Tibial artery (tissue), 4 donors: ENCODE measurements around the gene TIMM21.

Experiments
- DNase-seq, 2 donors: peaks; one replicate each; pipeline ENCODE4 v3.0.0-alpha.2; 2019
- H3K27ac ChIP-seq, 2 donors: fragments of 200-600 bp; sonication (generic) in 1 of 2; 1 replicate in 1 of 2; 2 replicates in 1 of 2; pipeline ENCODE4 v1.5.1; 2018 to 2019; ENCODE audit warnings: mild to moderate bottlenecking in 1 of 2
- H3K27me3 ChIP-seq, 2 donors: fragments of 200-600 bp; sonication (generic) in 1 of 2; one replicate each; pipeline versions ENCODE4 v1.5.1 to v1.6.0; 2016 to 2019
- H3K36me3 ChIP-seq, 3 donors: fragments of 200-600 bp; sonication (generic) in 2 of 3; one replicate each; pipeline ENCODE4 v1.5.1; 2016 to 2019; ENCODE audit warnings: mild to moderate bottlenecking in 2 of 3
- H3K4me1 ChIP-seq, 4 donors: fragments of 200-600 bp; sonication (generic) in 2 of 4; 1 replicate in 3 of 4; 2 replicates in 1 of 4; pipeline ENCODE4 v1.5.1; 2016 to 2019
- H3K4me3 ChIP-seq, 2 donors: fragments of 200-600 bp; sonication (generic) in 1 of 2; 1 replicate in 1 of 2; 2 replicates in 1 of 2; pipeline ENCODE4 v1.5.1; 2018 to 2019; ENCODE audit warnings: mild to moderate bottlenecking in 2 of 2
- H3K9me3 ChIP-seq, 3 donors: fragments of 200-600 bp; sonication (generic) in 1 of 3; one replicate each; pipeline ENCODE4 v1.5.1; 2016 to 2019
- intact Hi-C: fragments of 100-400 bp; cut with DNase I; formaldehyde crosslinking; loops from one replicate; pipeline ENCODE4 v1.15.0; 2023; ENCODE audit warnings: low total_unique reads
- TF ChIP-seq, protein P1 (sequence below), 2 experiments: fragments of 200-600 bp in 1 of 2; fragments of 450-650 bp in 1 of 2; IDR thresholded peaks; one replicate each; pipeline ENCODE4 v1.5.1; 2017 to 2019; ENCODE audit warnings: antibody characterized with exemption in 2 of 2, mild to moderate bottlenecking in 1 of 2, moderate library complexity in 1 of 2

TIMM21 gene

GRCh38 chr18:74153377-74153776 lies 5.1 kb downstream of the TIMM21 start:
- H3K27ac ChIP-seq = no peak overlapping the region
- no peaks in the 10 kb centered on the region for H3K27me3 ChIP-seq
- H3K9me3 ChIP-seq = no peaks in the 10 kb centered on the region
- no peak for DNase-seq
- intact Hi-C loops = no loop called here
- TF ChIP-seq, protein P1, sequence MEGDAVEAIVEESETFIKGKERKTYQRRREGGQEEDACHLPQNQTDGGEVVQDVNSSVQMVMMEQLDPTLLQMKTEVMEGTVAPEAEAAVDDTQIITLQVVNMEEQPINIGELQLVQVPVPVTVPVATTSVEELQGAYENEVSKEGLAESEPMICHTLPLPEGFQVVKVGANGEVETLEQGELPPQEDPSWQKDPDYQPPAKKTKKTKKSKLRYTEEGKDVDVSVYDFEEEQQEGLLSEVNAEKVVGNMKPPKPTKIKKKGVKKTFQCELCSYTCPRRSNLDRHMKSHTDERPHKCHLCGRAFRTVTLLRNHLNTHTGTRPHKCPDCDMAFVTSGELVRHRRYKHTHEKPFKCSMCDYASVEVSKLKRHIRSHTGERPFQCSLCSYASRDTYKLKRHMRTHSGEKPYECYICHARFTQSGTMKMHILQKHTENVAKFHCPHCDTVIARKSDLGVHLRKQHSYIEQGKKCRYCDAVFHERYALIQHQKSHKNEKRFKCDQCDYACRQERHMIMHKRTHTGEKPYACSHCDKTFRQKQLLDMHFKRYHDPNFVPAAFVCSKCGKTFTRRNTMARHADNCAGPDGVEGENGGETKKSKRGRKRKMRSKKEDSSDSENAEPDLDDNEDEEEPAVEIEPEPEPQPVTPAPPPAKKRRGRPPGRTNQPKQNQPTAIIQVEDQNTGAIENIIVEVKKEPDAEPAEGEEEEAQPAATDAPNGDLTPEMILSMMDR (IDR thresholded peaks at IDR 0.05) = no peak
- no peak overlapping the region for H3K4me3 ChIP-seq
- H3K4me1 ChIP-seq = peaks cover 0 to 31% (median 23%) of the 10 kb centered on the region in 4 donors
- peaks cover 33 to 55% (median 37%) of the 10 kb centered on the region in 3 donors for H3K36me3 ChIP-seq

DNA sequence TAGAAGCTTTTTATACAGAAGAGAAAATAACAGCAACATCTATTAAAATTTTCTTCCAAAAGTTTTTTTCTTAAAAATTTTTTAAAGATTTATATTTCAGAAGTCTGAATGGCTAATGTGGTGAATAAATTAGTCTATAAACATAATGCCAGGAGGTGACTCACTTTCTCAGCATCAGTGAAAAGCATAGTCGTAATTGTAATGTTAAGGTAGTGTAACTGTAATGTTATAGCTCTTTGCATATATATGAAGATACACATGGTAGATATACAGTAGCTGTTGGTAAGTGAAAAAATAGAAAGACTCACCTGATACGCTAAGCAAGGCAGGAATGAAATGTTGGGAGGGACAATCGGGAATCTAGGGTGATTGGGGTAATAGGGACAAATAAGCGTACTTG lies 5.5 kb downstream of the TIMM21 start:
- Histone ChIP-seq H3K9me3 (no peaks in the 10 kb centered on the region), H3K4me1 (peaks cover 0 to 30% (median 23%) of the 10 kb centered on the region in 4 donors), H3K27ac (no peak overlapping the region), H3K36me3 (peaks cover 37 to 59% (median 41%) of the 10 kb centered on the region in 3 donors), H3K4me3 (no peak overlapping the region), H3K27me3 (no peaks in the 10 kb centered on the region)
- intact Hi-C loops = no loop called here
- TF ChIP-seq, protein P1 (IDR thresholded peaks at IDR 0.05) = no peak
- no peak for DNase-seq

GRCh38 chr18:74154716-74155115 lies 6.4 kb downstream of the TIMM21 start:
- intact Hi-C loops = no loop called here
- Histone ChIP-seq H3K4me1 (peaks cover 0 to 21% (median 13%) of the 10 kb centered on the region in 4 donors), H3K4me3 (no peak overlapping the region), H3K27me3 (no peaks in the 10 kb centered on the region), H3K36me3 (peaks cover 39 to 68% (median 47%) of the 10 kb centered on the region in 3 donors), H3K27ac (no peak overlapping the region), H3K9me3 (no peaks in the 10 kb centered on the region)
- TF ChIP-seq, protein P1 (IDR thresholded peaks at IDR 0.05) = no peak
- DNase-seq = no peak

DNA sequence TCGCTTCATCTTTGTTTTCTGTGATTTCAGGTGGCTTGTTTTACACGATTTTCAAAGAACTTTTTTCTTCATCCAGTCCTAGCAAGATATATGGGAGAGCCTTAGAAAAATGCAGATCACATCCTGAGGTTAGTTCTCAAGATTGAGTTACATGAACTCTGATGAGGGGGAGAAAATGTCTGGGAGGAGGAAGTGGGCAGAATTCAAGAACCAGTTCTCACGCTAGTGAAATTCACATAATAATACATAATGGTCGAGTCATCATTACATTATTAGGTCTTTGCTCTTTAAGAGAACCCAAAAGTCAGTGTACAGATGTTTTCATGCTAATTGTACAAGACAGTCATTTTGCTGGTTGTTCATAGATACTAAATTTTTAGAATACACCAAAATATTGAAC lies 7.0 kb downstream of the TIMM21 start:
- Histone ChIP-seq H3K27ac (no peak overlapping the region), H3K4me3 (no peak overlapping the region), H3K36me3 (peaks cover 43 to 74% (median 47%) of the 10 kb centered on the region in 3 donors), H3K4me1 (peaks cover 0 to 15% (median 8%) of the 10 kb centered on the region in 4 donors), H3K9me3 (no peaks in the 10 kb centered on the region), H3K27me3 (no peaks in the 10 kb centered on the region)
- TF ChIP-seq, protein P1 (IDR thresholded peaks at IDR 0.05) = no peak
- intact Hi-C loops = no loop called here
- DNase-seq = no peak

- H3K36me3 ChIP-seq = peaks cover 13 to 43% (median 24%) of the 10 kb centered on the region in 3 donors
- intact Hi-C loops = no loop called here
- H3K27me3 ChIP-seq = no peaks in the 10 kb centered on the region
- TF ChIP-seq, protein P1 (IDR thresholded peaks at IDR 0.05) = no peak
- no peak overlapping the region for H3K4me3 ChIP-seq
- no peaks in the 10 kb centered on the region for H3K9me3 ChIP-seq
- DNase-seq = no peak
- H3K27ac ChIP-seq = no peak overlapping the region
- no peaks in the 10 kb centered on the region for H3K4me1 ChIP-seq
Observed at GRCh38 chr18:74163019-74163660, 14.8 kb downstream of the TIMM21 start.
